BJ (cell line): ENCODE data around the gene P2RX7. TPM values are rescaled to one million over a fixed set of nuclear protein-coding genes. Genes with fewer than 3 reads are reported as not detected.

ENCODE experiments used
- CTCF ChIA-PET: fragments of 350-600 bp; formaldehyde crosslinking; extraction: SDS; loops from one replicate; lab custom pipeline; 2021; ENCODE audit warnings: antibody characterized with exemption, inconsistent platforms; lab: Yijun Ruan, JAX
- POLR2A ChIA-PET: fragments of 300-600 bp; sonication (Branson Sonifier 250); formaldehyde crosslinking; extraction: SDS; loops from one replicate; lab custom pipeline; 2021; ENCODE audit warnings: antibody characterized with exemption; lab: Charles Lee
- DNase-seq: peaks from one replicate; pipeline ENCODE4 v3.0.0-alpha.2; 2011; ENCODE audit warnings: low read depth
- H3K27me3 ChIP-seq: 2 replicates; pipeline ENCODE4 v1.6.0; 2011; ENCODE audit warnings: low read length; ENCODE audit not compliant: control insufficient read depth, insufficient read depth
- H3K36me3 ChIP-seq: 2 replicates; pipeline ENCODE4 v1.5.1; 2011; ENCODE audit warnings: low read length; ENCODE audit not compliant: control insufficient read depth, insufficient read depth
- H3K4me3 ChIP-seq: 2 replicates; pipeline ENCODE4 v1.5.1; 2011; ENCODE audit warnings: low read depth, mild to moderate bottlenecking, control low read depth, low read length
- CTCF ChIP-seq: IDR thresholded peaks from 2 replicates; pipeline ENCODE4 v1.5.1; 2011; ENCODE audit warnings: low read depth, mild to moderate bottlenecking, control low read depth, inconsistent platforms, low read length, moderate library complexity; ENCODE audit not compliant: insufficient read depth
- polyA plus RNA-seq: library from polyadenylated mRNA; depleted of rRNA; stranded (reverse); fragments of >200 nt; gene quantifications from 2 replicates; pipeline ENCODE4 v1.2.3, GENCODE V29; 2011

Gene P2RX7
- polyA plus RNA-seq, 1 experiment, result 0.20 TPM

- DNase-seq, result no peak
- no peak for TF ChIP-seq CTCF
- ChIA-PET CTCF (no interaction called here), POLR2A (no interaction called here)
- H3K4me3 ChIP-seq, result no peak overlapping the region
- no peaks in the 10 kb centered on the region for H3K27me3 ChIP-seq
- H3K36me3 ChIP-seq, result no peaks in the 10 kb centered on the region
Measured at GRCh38 chr12:121133838-121134237, 1.2 kb downstream of the P2RX7 start.

- ChIA-PET CTCF (no interaction called here), POLR2A (no interaction called here)
Measured at GRCh38 chr12:121135320-121135719, 2.6 kb downstream of the P2RX7 start.

DNA sequence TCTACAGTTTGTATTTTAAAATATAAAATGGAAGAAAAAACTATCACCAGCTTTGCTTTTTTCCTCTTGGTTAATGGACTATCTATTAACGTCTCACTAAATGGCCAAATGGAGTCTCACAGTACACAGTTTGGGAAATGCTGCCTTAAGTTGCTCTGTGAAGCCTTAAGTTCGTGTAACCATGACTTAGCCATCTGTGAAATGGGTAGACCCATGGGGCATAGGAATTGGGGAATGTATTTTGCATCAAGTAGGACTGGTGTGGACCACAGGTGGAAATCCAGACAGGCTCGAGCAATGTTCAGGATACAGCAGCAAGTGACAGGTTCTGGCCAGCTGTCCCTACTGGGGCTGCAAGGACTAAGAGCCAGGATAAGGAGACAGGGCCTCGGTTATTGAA is 4.8 kb downstream of the P2RX7 start:
- Histone ChIP-seq H3K36me3 (no peaks in the 10 kb centered on the region), H3K4me3 (no peak overlapping the region), H3K27me3 (no peaks in the 10 kb centered on the region)
- TF ChIP-seq CTCF, result no peak
- ChIA-PET CTCF (no interaction called here), POLR2A (no interaction called here)
- DNase-seq, result no peak

More at GRCh38 chr12:121135320-121135719, 2.6 kb downstream of the P2RX7 start:
- Histone ChIP-seq H3K4me3 (no peak overlapping the region), H3K36me3 (no peaks in the 10 kb centered on the region), H3K27me3 (no peaks in the 10 kb centered on the region)
- DNase-seq, result no peak
- no peak for TF ChIP-seq CTCF

DNA sequence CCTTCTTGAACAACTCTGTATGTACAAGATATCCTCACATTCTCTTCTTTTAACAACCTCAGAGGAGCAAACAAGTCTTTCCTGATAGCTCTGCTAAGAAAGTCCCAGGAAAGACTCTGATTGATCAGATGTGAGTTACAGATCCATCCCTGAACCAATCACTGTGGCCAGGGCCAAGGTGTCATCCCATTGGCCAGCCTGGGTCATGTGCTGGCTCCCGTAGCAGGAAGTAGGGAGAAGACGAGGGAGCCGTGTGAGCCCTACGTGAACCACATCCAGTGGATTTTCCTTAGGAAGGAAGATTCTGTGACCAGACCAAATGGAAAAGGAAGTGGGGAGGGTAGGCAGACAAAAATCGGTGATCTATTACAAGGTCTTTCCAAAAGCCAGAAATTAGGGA is 5.6 kb downstream of the P2RX7 start:
- no peak overlapping the region for H3K4me3 ChIP-seq
- ChIA-PET POLR2A (no interaction called here), CTCF (no interaction called here)
- no peak for TF ChIP-seq CTCF
- DNase-seq, result no peak
- H3K36me3 ChIP-seq, result no peaks in the 10 kb centered on the region
- no peaks in the 10 kb centered on the region for H3K27me3 ChIP-seq

DNA sequence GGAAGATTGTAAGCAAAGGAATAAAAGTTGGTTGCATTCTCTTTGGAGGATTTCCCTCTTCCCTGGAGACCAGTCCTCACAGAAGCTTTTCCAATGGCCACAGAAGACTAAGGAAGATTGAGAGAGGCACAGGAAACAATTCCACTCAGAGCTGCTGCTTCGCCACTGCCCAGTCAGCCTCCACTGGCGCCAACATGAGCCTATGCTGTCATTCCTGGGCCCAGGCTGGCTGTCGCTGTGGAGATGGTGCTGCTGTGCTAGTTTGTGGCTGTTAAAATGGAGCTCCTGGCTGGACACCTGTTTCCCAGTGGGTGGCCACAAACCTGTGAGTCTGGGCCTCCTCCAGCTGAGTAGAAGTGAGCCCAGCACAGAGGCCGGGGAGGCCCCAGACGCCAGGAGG is 6.6 kb downstream of the P2RX7 start:
- Histone ChIP-seq H3K4me3 (no peak overlapping the region), H3K27me3 (no peaks in the 10 kb centered on the region), H3K36me3 (no peaks in the 10 kb centered on the region)
- ChIA-PET POLR2A (no interaction called here), CTCF (no interaction called here)
- no peak for TF ChIP-seq CTCF
- no peak for DNase-seq
